NCI-H2107 (cell line): Measurements from ENCODE around the gene NPDC1.
A peak's percentile ranks its signal among the peaks of the same experiment; 100 is the strongest.

Experiments used
- DNase-seq: peaks from one replicate; lab custom pipeline; 2025; lab: John Stamatoyannopoulos, UW

The NPDC1 gene

DNA sequence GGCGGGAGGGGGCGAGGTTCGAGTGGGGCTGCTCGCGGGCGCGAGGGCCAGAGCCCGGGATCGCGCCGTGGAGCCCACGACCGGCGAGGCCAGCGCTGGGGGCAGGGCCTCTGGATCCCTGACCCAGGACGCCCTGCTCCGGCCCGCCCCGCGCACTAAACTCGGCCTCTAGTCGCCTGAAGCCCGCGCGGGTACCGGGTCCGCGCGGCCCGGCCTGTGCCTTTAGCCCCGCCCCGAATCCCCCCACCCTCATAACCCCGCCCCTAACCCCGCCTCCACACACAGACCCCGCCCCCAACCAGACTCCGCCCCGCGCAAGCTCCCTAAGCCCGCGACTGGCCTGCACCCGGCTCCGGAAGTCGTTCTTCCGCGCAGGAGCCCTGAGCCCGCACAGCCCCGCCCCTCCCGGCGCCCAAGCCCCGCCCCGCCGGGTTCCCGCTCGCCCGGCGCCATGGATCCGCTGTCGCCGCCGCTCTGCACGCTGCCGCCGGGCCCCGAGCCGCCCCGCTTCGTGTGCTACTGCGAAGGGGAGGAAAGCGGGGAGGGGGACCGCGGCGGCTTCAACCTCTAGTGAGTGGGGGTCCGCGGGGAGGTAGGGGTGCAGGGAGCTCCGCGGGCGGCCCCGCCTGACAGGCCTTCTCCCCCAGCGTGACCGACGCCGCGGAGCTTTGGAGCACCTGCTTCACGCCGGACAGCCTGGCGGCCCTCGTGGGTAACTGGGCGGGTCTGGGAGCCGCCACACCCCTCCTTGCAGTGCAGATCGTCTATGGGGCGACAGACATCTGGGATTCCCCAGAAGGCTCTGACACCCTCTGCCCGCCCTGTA is 53.8 kb downstream of the NPDC1 start, which contains the start of gene PAXX:
TSS of gene PAXX (plus strand) at position 430 of the 826 bp plus-strand sequence. CDS start at position 452, 22 bp downstream.
- DNase-seq: peak; percentile 73

- no peak for DNase-seq
These were observed 55.6 kb downstream of the NPDC1 start for GRCh38 chr9:136990242-136990911.
